GM18502 (cell line): ENCODE results near the gene TAL2.

ENCODE experiments used
- ATAC-seq: cut with Tn5 transposase; IDR thresholded peaks from one replicate; pipeline ENCODE4 v1.9.1; 2021; ENCODE audit warnings: mild to moderate bottlenecking; ENCODE audit not compliant: unreplicated experiment, poor library complexity

TAL2 gene

GRCh38 chr9:105673850-105674387, 11.7 kb downstream of the TAL2 start:
- no peak for ATAC-seq

GRCh38 chr9:105676351-105676923, 14.2 kb downstream of the TAL2 start:
- no peak for ATAC-seq

- no peak for ATAC-seq
Observed at GRCh38 chr9:105678163-105678562, 15.9 kb downstream of the TAL2 start.

GRCh38 chr9:105678781-105679180, 16.5 kb downstream of the TAL2 start:
- no peak for ATAC-seq

GRCh38 chr9:105679257-105680022, 17.2 kb downstream of the TAL2 start:
- no peak for ATAC-seq

GRCh38 chr9:105681313-105681712, 19.1 kb downstream of the TAL2 start:
- no peak for ATAC-seq

- ATAC-seq, result no peak
Observed at GRCh38 chr9:105681724-105682123, 19.5 kb downstream of the TAL2 start.

GRCh38 chr9:105683688-105684275, 21.5 kb downstream of the TAL2 start:
- ATAC-seq, result no peak

- ATAC-seq, result no peak
Observed at GRCh38 chr9:105686936-105687335, 24.7 kb downstream of the TAL2 start.

GRCh38 chr9:105690742-105691141, 28.5 kb downstream of the TAL2 start:
- ATAC-seq, result no peak

GRCh38 chr9:105693435-105694189, 31.4 kb downstream of the TAL2 start:
- peak; percentile 37 for ATAC-seq

- peak; percentile 77 for ATAC-seq
Observed at GRCh38 chr9:105694190-105694847, 32.1 kb downstream of the TAL2 start, which contains the start of gene TMEM38B. TMEM38B (plus strand) TSS chr9:105694541; CDS start chr9:105694661, 120 bp downstream.

GRCh38 chr9:105694848-105695581, 32.8 kb downstream of the TAL2 start:
- peak; percentile 63 for ATAC-seq

- ATAC-seq, result no peak
Observed at GRCh38 chr9:105696219-105696793, 34.0 kb downstream of the TAL2 start.

- ATAC-seq, result no peak
Observed at GRCh38 chr9:105697871-105698270, 35.6 kb downstream of the TAL2 start.

- no peak for ATAC-seq
Observed at GRCh38 chr9:105698348-105698870, 36.2 kb downstream of the TAL2 start.

GRCh38 chr9:105700668-105701067, 38.4 kb downstream of the TAL2 start:
- no peak for ATAC-seq

GRCh38 chr9:105701145-105701544, 38.9 kb downstream of the TAL2 start:
- ATAC-seq, result no peak

GRCh38 chr9:105702207-105702606, 40.0 kb downstream of the TAL2 start:
- no peak for ATAC-seq
